NCI-H2196 (cell line): ENCODE data around the gene GRK1.

Experiments
- DNase-seq: peaks from one replicate; lab custom pipeline; 2025; ENCODE audit not compliant: unreplicated experiment; lab: John Stamatoyannopoulos, UW

The GRK1 gene

DNA sequence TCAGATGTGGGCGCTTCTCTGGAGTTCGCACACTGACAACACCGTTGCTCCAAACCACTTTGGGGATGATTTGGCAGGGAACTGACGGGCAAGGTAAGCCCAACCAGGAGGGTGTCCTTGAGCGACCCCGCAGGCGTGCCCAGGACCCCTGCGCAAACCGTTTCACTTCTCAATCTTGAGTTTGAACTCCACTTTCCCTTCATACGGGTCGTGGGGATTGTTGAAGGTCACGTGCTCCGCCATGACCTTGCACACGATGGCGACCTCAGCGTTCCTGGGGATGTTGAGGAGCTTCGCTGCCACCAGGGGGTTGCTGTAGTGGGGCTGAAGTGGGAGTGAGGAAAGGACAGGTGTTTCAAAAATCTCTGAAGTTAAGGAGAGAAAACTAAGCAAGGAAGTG is 17.8 kb upstream of the GRK1 start:
- DNase-seq = no peak

DNA sequence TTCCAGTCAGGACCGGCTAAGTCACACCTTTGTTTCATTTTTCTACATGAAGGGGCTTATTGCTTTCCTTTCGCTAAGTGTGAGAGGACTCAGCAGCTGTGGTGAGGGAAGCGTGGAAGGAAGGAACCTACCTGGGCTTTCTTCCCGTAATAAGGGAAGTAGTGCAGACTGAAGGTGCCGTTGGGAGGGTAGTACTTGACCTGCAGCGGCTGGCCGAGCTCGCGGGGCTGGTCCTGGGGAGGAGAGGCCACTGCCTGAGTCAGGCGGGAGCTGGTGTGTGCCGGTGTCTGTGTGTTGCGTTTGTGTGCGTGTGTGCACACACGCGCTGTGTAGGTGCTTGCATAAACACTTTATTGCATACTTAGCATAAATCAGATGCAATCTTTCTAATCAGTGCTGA is 16.7 kb upstream of the GRK1 start:
- DNase-seq = no peak

DNA sequence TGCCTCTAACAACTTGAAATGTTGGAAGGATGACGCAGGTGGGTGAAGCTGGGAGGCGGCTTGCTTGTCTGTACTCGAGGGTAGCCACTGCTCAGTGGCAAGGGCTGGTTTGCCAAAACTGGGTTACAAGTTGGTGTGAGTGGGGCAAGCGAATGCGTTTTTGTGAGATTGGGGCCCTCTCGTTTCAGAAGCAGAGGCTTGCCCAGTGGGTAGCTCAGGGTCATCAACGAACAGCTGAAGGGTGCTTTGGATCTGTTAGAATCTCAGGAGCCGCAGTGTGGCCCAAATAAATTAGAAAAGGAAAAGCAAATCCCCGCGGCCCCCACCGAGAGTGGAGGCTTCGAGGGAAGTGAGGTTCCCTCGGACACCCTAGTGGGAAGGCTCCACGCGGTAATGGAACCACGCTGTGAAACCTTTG is 16.3 kb upstream of the GRK1 start:
- DNase-seq = no peak

DNA sequence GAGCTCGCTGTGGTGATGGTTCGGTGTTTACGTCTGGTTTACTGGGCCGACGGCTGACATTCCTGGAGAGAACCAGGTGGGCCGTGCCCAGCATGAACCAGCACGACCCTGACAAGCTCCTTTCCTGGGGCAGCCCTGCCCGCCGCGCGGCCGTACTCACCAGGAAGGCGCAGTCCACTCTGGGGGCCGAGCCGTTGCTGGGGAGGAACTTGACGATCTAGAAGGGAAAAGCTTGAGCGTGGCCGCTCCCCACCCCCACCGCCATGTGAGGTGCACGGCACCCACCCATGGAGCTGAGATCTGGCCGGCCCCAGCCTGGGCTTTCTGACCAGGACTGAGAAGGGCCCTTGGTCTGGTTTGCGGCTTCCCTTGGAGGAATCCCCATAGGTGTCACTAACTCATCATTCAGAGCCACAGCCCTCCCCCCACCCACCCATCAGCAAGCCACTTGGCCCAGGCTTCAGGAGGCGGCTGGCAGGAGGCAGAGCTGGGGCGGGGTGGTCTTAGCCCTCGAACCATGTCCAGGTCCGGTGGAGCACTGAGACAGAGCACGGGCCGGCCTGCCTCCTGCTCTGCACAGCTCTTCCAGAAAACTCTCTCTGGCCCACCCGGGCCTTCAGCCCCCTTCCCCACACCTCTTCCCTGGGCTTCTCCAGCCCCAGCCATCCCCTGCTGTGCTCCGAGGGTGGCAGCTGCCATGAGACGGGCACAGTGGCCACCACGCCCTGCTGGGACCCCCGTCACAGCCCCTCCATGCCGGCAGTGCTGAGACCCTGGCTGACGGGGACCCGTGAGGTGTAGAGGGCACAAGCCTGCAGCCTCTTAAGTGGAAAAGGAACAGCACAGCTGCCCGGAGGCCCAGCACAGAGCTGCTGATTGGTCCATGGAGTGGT is 15.3 kb upstream of the GRK1 start:
- DNase-seq = no peak

DNA sequence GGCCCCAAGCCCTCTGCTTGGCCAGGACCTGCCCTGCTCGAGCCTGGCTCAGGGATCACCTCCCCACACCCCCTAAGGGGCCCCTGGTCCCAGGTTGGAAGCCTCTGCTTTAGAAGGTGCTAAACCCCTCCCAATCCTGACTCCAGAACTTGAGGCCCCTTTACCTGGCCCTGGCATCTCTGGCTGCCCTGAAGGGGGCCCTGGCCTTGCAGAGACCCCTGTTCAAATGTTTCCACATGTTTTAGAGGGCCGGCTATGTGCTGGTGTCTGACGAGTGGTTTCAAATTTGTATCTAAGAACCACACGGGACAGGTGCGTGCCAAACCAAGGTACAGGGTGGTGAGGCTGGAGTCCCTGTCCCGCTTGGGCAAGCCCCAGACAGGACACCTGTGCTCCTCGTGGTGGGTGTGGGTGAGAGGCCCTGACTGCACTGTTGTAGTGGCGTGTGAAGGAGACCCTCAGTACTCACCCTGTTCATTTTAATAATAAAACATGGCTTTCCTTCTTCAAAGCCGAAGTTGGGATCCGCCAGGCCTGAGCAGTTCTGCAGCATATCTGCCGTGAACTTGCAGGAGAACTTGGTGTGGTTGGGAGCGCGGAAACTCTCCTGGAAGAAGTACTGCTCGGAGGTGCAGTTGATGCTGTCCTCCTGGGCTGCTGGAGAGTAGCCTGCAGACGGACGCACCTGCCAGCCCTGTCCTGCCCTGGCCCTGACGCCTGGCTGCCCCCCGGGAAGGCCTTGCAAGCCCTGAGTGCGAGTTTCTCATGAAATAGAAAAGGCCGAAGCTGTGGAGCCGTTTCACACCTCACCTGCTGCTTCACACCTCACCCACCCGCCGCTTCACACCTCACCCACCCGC is 14.4 kb upstream of the GRK1 start:
- no peak for DNase-seq

DNA sequence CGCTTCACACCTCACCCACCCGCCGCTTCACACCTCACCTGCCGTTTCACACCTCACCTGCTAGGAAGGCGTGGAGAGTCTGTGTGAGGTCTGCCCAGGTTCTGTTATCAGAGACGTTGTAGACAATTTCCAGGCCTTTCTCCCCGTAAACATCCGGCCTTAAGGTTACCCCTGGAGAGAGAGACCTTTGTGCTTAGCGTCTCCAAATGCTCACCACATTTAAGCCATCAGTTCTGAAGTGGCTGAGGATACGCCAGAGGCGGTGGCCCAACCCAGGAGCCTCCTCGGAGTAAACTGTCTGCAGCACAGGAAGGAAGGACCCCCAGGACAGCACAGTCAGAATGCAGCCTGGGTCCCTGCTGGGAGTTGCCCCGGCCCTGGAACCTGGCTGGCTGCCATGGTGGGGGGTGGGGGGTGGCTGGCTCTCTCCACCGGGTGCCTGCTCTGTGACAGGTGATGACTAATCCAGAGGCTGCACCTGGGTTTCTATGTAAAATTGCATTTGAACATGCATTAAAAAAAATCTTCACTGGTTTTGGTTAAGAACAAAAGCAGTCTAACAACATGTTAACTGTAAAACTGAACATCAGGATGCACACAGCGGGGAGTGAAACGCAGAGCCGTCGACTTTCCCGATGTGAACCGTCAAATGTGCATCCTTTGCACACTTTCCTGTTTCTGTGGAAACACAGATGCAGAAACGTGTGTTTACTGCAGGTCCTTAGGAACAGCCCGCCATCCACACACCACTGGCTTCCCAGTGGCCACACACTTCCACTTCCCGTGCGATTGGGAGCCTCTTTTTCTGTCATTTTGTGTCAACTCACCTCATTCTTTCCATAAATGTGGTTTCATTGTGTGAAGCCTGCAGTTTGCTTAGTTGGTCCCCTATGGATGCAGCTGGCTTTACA is 13.5 kb upstream of the GRK1 start:
- DNase-seq = no peak

DNA sequence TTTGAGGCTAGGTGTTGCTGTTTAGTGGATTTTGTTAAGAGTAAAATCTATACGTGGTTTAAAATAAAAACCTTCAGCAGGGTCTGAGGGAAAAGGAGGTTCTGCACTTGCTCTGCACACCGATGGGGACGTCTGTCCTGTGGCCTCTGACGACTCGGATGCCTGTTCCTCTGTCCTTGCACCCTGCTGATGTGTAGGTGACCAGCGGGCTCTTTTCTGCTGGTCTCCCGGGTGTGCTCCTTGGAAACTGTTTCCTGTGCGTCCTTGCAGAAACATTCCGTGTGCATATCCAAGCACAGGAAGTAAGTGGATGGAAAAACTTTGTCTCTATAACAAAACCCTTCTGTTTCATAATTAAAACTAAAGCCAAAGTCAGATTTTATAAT is 12.9 kb upstream of the GRK1 start:
- no peak for DNase-seq

DNA sequence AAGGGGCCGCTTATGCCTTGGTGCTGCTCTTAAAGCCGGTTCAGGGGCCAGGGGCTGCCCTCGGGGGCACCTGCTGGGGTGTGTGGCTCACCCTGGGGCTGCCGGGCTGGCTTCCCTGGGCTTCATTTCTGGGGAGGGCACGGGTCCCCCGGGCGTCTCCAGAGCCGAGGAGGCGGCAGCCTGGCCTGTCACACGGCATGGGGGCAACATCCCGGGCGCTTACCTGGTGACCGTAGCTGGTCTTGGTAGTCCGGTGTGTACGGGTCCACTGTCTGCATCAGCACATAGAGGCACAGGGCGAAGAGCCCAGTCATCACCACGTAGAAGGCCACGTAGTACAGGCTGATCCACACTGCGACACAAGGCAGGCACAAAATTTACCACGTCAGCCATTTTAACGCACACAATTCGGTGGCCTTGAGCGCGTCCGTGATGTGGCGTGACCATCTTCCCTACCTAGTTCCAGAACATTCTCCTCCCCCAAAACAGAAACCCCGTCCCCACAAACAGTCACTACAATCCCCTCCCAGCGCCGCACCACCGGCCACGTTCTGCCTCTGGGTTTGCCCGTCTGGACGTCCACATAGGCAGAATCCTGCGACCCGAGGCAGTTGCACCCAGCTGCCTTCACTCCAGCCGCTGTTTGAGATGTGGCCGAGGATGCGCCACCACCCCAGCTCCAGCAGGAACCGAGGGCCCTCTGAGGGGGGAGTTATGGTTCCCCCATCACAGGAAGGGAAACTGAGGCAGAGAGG is 12.3 kb upstream of the GRK1 start:
- no peak for DNase-seq

DNA sequence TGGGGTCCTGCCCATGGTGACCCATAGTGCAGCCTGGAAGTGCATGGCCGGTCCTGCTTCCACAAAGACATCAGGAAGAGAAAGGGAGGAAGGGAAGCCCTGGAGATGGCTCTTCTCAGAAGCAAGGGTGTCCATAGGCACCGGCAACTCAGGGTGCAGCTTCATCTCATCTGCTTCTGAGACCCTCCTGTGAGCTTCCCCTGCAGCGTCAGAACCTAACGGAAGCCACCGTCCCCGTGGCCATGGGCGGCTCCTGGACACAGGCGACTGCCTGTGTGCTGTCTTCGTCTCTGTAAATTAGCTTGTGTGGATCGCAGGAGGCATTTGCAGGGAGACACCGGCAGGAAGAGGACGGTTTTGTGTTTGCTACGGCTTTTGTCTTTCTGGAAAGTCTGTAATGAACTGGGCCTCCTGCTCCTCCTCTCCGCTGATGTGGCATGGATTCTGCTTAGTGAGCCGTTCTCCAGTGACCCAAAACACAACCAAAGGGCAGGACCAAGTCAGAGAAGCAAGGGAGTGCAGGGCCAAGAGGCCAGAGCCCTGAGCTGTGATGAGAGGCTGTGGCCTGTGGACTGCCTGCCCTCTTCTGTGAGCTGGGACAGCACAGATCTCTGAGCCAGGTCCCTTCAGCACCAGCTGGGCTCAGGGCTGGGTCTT is 11.5 kb upstream of the GRK1 start:
- DNase-seq = no peak

DNA sequence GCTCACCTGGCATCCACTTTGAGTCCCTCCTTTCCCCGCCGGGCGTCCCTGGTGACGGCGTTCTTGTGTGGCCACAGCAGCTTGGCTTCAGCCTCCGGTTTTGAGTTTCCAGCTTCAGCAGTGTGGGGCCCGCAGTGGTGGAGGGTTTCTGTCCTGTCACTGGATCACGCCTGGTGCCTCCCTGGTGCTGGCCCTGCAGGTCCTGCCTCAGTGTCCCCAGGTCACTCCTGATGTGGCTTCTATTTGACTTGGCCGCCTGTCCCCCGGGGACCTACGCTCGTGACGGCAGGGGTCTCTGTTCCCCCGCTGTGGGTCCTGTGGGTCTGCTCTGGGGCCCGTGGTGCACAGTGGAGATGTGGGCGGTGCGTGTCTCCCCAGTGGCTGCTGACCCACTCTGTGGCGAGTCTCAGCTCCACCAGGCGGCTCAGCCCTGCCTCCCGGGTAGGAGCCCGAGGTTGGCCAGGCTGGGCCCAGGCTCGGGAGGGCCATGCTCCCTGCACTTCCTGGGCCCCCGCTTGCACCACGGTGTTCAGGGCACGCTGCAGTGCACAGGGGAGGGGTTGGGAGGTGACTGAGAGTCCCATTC is 10.9 kb upstream of the GRK1 start:
- no peak for DNase-seq

DNA sequence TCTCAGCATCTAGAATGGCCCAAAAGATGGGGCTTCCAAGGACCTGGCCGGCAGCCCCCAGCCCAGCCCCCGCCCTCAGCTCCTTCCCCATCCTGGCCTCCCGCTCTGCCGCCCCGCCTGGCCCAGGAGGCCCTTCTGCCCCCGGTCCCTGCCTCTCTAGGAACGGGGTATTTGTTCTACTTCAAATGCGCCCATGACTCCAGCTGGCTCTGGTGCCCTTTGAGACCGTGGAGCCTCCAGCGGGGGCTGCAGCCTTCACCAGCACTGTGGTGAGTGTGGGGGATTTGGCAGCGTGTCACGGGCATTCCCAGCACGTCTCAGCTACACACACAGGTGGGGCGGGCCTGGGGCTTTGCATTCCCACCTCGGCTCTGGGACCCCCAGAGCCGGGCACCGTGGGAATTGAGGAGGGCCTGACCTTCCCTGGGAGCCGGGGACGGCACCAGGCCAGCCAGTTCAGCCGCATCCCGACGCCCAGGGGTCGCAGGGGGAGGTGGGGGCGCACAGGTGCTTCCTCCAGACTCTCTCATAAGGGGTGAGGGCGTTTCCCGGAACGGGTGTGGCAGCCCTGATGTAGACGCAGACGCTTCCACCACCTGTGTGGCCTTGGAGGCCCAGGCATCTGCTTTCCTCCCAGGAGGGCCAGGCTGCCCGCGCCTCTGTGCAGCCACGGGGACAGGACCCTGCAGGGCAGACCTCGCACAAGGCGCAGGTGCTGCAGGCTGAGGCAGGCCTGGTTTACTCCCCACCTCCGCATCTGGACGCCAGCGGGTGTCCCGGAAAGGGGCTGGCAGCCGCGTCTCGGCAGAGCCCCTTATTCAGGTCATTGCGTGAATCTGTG is 10.0 kb upstream of the GRK1 start:
- no peak for DNase-seq

DNA sequence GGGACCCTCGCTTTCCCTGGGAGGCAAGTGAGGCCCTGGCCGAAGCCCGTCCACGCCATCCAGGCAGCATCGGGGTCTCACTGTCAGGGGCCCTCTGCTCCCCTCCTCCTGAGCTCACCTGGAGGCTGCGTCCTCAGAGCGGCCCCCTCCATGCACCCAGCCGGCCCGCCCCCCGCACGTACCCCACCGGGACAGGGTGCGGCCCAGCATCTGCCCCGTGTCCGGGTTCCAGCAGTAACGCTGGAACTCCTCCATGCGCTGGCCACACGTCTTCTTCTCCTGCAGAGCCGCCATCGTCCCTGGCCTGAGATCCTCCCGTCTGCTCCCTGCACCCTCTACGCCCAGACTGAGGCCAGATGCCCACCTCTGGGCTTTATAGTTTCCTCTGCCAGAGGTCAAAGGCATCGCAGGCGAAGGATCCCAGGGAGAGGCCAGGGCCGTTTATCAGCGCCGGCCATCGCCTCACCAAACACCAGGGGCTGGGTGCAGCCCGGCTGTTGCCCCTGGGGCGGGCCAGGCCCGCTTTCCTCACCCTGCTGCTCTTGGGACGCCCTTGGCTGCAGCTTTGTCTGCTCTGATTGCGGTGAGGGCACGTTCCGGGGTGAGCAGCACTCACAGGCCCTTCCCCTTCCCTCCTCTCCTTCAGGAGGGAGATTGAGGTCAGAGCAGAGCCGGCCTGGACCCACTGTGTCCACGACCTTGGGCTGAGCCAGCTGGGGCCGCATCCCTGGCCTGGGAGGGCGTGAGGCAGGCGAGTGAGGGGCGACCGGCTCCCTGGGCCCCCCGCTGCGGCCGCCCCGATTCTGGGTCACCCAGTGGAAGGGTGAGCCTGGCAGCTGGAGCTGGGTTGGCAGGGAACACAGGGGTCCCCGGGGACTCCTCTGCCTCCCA is 8.9 kb upstream of the GRK1 start, which contains the start of gene ATP4B:
Gene ATP4B, minus strand, starts transcription at position 348 of the 891 bp plus-strand sequence. Its CDS starts 54 bp downstream, at position 294.
- DNase-seq = no peak

DNA sequence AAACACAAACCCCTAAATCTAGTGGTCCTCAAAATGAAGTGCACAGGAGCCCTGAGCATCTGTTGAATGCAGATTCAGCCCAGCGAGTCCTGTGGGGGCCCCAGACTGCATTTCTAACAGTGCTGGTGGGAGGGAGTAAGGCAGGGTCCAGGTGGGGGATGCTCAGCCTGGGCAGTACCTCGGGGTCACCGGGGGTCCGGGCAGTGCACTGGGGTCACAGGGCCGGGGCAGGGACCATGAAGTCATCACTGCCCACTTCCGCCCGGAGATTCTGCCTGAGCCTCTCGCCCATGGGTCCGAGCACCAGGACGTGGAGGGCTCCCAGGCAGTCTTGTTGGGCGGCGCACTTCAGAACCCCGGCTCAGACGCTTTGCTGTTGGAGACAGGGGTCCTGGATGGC is 8.2 kb upstream of the GRK1 start:
- DNase-seq = no peak

DNA sequence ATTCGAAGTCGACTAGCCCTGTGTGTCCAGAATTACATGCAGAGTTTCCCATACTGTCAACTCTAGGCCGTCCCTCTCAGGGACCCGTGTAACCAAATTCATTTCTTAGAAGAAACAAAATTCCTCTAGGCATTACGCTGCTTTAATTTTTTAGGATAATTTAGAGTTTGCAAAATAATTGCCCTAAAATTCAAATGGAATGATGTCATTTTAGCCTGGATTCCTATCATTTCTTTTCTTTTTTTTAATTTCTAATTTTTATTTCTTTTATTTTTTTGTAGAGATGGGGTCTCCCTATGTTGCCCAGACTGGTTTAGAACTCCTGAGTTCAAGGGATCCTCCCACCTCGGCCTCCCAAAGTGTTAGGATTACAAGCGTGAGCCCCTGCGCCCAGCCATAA is 7.7 kb upstream of the GRK1 start:
- DNase-seq = no peak

DNA sequence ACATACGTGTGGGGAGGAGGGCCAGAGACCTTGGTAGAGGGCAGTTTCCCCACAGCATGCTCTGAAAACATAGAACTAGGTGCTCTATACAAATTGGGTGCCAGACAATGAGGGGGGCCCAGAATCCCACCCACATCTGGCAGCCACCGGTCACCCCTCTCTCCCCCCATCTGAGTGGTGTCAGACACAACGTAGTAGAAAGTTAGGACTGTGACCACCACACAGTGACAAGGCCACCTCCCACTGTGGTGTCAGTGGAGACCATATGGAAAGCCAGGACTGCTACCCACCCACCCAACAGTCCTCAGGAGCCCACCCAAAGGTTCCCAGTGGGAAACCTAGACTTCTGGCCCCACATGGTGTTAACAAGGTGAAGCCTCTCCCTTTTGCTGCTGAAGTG is 7.0 kb upstream of the GRK1 start:
- no peak for DNase-seq

DNA sequence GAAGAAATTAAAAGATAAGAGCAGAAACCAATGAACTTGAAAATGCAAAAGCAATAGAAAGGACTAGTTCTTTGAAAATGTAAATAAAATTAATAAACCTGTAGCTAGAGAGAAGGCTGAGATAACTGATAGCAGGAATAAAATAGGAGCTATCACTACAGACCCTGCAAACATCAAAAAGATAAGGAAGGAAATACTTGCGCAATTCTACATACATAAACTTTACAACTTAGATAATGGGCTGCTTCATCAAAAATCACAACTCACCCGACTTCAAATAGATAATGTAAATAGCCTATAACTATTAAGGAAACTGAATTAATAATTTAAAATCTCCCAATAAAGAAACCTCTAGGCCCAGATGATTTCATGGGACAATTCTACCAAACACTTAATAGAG is 5.5 kb upstream of the GRK1 start:
- no peak for DNase-seq

DNA sequence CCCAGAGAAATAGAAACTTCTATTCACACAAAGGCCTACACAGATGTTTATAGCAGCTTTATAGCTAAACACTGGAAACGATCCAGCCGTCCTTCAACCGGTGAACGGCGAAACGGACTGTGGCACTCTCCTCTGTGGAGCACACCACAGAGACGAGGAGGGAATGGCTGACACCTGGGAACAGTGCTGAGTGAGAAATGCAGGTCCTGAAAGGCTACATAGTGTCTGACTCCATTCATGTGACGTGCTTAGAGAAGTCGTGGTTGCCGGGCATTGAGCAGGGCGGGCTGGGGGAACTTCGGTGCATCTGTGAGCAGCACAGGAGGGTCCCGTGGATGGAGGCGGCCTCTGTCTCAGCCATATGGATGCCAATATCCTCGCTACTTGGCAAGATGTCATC is 3.1 kb upstream of the GRK1 start:
- no peak for DNase-seq
